Transverse colon (tissue), 4 donors: ENCODE measurements around the gene PIM3. TPM values are rescaled to one million over a fixed set of nuclear protein-coding genes. Genes with fewer than 3 reads are reported as not detected.

Experiments
- DNase-seq: peaks from one replicate; pipeline ENCODE4 v3.0.0-alpha.2; 2019
- H3K27ac ChIP-seq, 4 donors: fragments of 200-600 bp; sonication (generic); 2 replicates each; pipeline ENCODE4 v1.5.1; 2016 to 2018; ENCODE audit warnings: inconsistent platforms in 4 of 4
- H3K27me3 ChIP-seq: fragments of 200-600 bp; sonication (generic); 2 replicates; pipeline ENCODE4 v1.5.1; 2017; ENCODE audit warnings: inconsistent platforms
- H3K36me3 ChIP-seq, 4 donors: fragments of 200-600 bp; sonication (generic); 2 replicates each; pipeline ENCODE4 v1.5.1; 2017 to 2019; ENCODE audit warnings: inconsistent platforms in 4 of 4
- H3K4me1 ChIP-seq, 4 donors: fragments of 200-600 bp; sonication (generic); 2 replicates each; pipeline ENCODE4 v1.5.1; 2017 to 2020; ENCODE audit warnings: inconsistent platforms in 4 of 4
- H3K4me3 ChIP-seq, 4 donors: fragments of 200-600 bp; sonication (generic); 1 replicate in 1 of 4; 2 replicates in 3 of 4; pipeline versions ENCODE4 v1.5.1 to v1.6.1; 2017 to 2019; ENCODE audit warnings: inconsistent platforms in 4 of 4
- H3K9me3 ChIP-seq, 2 donors: fragments of 200-600 bp; sonication (generic); 2 replicates each; pipeline ENCODE4 v1.5.1; 2017 to 2019; ENCODE audit warnings: inconsistent platforms in 2 of 2
- CTCF ChIP-seq, 5 experiments: fragments of 200-600 bp in 3 of 5; fragments of 450-650 bp in 2 of 5; sonication (generic) in 3 of 5; IDR thresholded peaks; 1 replicate in 2 of 5; 2 replicates in 3 of 5; pipeline ENCODE4 v1.5.1; 2016 to 2017; ENCODE audit warnings: antibody characterized with exemption in 5 of 5, inconsistent platforms in 3 of 5, mild to moderate bottlenecking in 2 of 5, moderate library complexity in 1 of 5
- EP300 ChIP-seq: sonication (generic); formaldehyde crosslinking; IDR thresholded peaks from one replicate; pipeline ENCODE4 v1.6.1; 2017; ENCODE audit warnings: antibody characterized with exemption, low read depth
- POLR2A ChIP-seq: fragments of 450-650 bp; IDR thresholded peaks from one replicate; pipeline ENCODE4 v1.6.1; 2016; ENCODE audit warnings: antibody characterized with exemption, mild to moderate bottlenecking, moderate library complexity
- POLR2AphosphoS5 ChIP-seq, 3 donors: sonication (generic); formaldehyde crosslinking; IDR thresholded peaks; one replicate each; pipeline ENCODE4 v1.6.1; 2016; ENCODE audit warnings: antibody characterized with exemption in 3 of 3
- WGBS, 2 donors: methylation state at CpG; one replicate each; pipeline ENCODE4 v1.1.5; 2018; ENCODE audit warnings: low coverage in 1 of 2; 5-methylcytosine and 5-hydroxymethylcytosine counted together
- in situ Hi-C, 4 donors: fragments of 200-750 bp; cut with MboI; loops; one replicate each; pipeline versions ENCODE4 v1.15.0 to v1.15.1; 2017; ENCODE audit warnings: low sequenced_read_pairs in 3 of 4, low pct_ligation_motif_present in 1 of 4, low pct_unique_long_range_greater_than_20kb in 1 of 4
- intact Hi-C: fragments of 100-400 bp; cut with DNase I; formaldehyde crosslinking; loops from one replicate; pipeline ENCODE4 v1.15.1; 2023; ENCODE audit warnings: low total_unique reads
- total RNA-seq, 4 donors: library from RNA; depleted of rRNA; stranded (reverse); fragments of >200 nt; gene quantifications; one replicate each; pipeline ENCODE4 v1.1.0, GENCODE V29; 2016

PIM3 gene
- total RNA-seq, 4 donors from 2014 or later, result 115 to 290 (median 147) TPM

GRCh38 chr22:49918911-49919881, 41.4 kb upstream of the PIM3 start:
- no peaks in the 10 kb centered on the region for H3K36me3 ChIP-seq
- no peaks in the 10 kb centered on the region for H3K9me3 ChIP-seq
- H3K4me1 ChIP-seq, result peaks cover 12 to 23% (median 19%) of the 10 kb centered on the region in 4 donors
- peak overlapping the region; percentile 94 to 97 (median 95) for H3K27ac ChIP-seq
- TF ChIP-seq POLR2AphosphoS5 (IDR thresholded peaks at IDR 0.05) (no peak), POLR2A (no peak), EP300 (no peak)
- in situ Hi-C loops, result loop anchor here in 1 of 4 donors (10.0 kb wide), 1 partner anchor 144 kb away; no protein-coding TSS in a partner anchor
- no peak for DNase-seq
- H3K4me3 ChIP-seq, result peak overlapping the region; percentile 69 to 89 (median 76)
- WGBS, 2 donors, result 55% methylated on average over 33 of the region's 47 CpGs; no CpG with 5 or more reads in 1 of the 2 donors
- intact Hi-C loops, result no loop called here
- H3K27me3 ChIP-seq, result no peaks in the 10 kb centered on the region

- H3K4me3 ChIP-seq, result no peak overlapping the region
- H3K9me3 ChIP-seq, result no peaks in the 10 kb centered on the region
- H3K36me3 ChIP-seq, result no peaks in the 10 kb centered on the region
- no peak for DNase-seq
- intact Hi-C loops, result loop anchor here (5.0 kb wide), 1 partner anchor 154 kb away; no protein-coding TSS in a partner anchor
- no peaks in the 10 kb centered on the region for H3K27me3 ChIP-seq
- peaks cover 12 to 23% (median 19%) of the 10 kb centered on the region in 4 donors for H3K4me1 ChIP-seq
- H3K27ac ChIP-seq, result no peak overlapping the region
- in situ Hi-C loops, result loop anchor here in 2 of 4 donors (10.0 kb wide), 1 partner anchor 114 kb away; no protein-coding TSS in a partner anchor
- TF ChIP-seq POLR2A, result no peak
- no peak for TF ChIP-seq CTCF (IDR thresholded peaks at IDR 0.05)
- no peak for TF ChIP-seq EP300
- no peak for TF ChIP-seq POLR2AphosphoS5 (IDR thresholded peaks at IDR 0.05)
- WGBS, 2 donors, result 90% methylated on average over 18 of the region's 18 CpGs; no CpG with 5 or more reads in 1 of the 2 donors
Observed at GRCh38 chr22:49920859-49921258, 39.7 kb upstream of the PIM3 start.

- H3K36me3 ChIP-seq, result no peaks in the 10 kb centered on the region
- H3K4me3 ChIP-seq, result no peak overlapping the region
- peaks cover 12 to 23% (median 19%) of the 10 kb centered on the region in 4 donors for H3K4me1 ChIP-seq
- H3K27me3 ChIP-seq, result no peaks in the 10 kb centered on the region
- in situ Hi-C loops, result loop anchor here in 2 of 4 donors (10.0 kb wide), 1 partner anchor 113 kb away; no protein-coding TSS in a partner anchor
- H3K27ac ChIP-seq, result no peak overlapping the region
- H3K9me3 ChIP-seq, result no peaks in the 10 kb centered on the region
- WGBS, 2 donors, result 91% methylated on average over 34 of the region's 35 CpGs; no CpG with 5 or more reads in 1 of the 2 donors
- no peak for DNase-seq
- intact Hi-C loops, result loop anchor here (5.0 kb wide), 1 partner anchor 154 kb away; no protein-coding TSS in a partner anchor
- TF ChIP-seq CTCF (IDR thresholded peaks at IDR 0.05), result no peak
- TF ChIP-seq EP300, result no peak
- TF ChIP-seq POLR2A, result no peak
- TF ChIP-seq POLR2AphosphoS5 (IDR thresholded peaks at IDR 0.05), result no peak
Observed at GRCh38 chr22:49921508-49922278, 38.9 kb upstream of the PIM3 start.

- in situ Hi-C loops, result loop anchor here in 2 of 4 donors (10.0 kb wide), 1 partner anchor 112 kb away; no protein-coding TSS in a partner anchor
- Histone ChIP-seq H3K36me3 (no peaks in the 10 kb centered on the region), H3K4me3 (no peak overlapping the region), H3K27ac (no peak overlapping the region), H3K27me3 (no peaks in the 10 kb centered on the region), H3K4me1 (peaks cover 7 to 16% (median 12%) of the 10 kb centered on the region in 4 donors), H3K9me3 (no peaks in the 10 kb centered on the region)
- TF ChIP-seq CTCF (IDR thresholded peaks at IDR 0.05), result no peak
- TF ChIP-seq EP300, result no peak
- TF ChIP-seq POLR2A, result no peak
- no peak for TF ChIP-seq POLR2AphosphoS5 (IDR thresholded peaks at IDR 0.05)
- 80 to 95% methylated on average over 2 to 8 of the region's 22 CpGs for WGBS, 2 donors
- no peak for DNase-seq
- intact Hi-C loops, result loop anchor here (5.0 kb wide), 1 partner anchor 155 kb away; no protein-coding TSS in a partner anchor
Observed at GRCh38 chr22:49922484-49922883, 38.1 kb upstream of the PIM3 start.
